ENCODE data around the gene MED16.

Gene MED16

GRCh38 chr19:931860-932647 is 39.1 kb upstream of the MED16 start:
- Histone ChIP-seq H3K9ac (ENCODE audit: insufficient read length) (no peak overlapping the region), H3K4me3 (no peak overlapping the region), H3K9me3 (ENCODE audit: low read depth, low read length) (no peaks in the 10 kb centered on the region), H3K27ac (no peak overlapping the region), H3K36me3 (ENCODE audit: insufficient read depth, low read length) (peaks cover 3% of the 10 kb centered on the region; the same call in 1 of the 2 replicates)
- no peak for DNase-seq (ENCODE audit: low read depth, low spot score)
- TF ChIP-seq FOXP2 (optimal IDR thresholded peaks at IDR 0.05; ENCODE audit: control extremely low read depth, extremely low read length, insufficient read depth): no peak
- no peak for TF ChIP-seq EZH2 (IDR thresholded peaks at IDR 0.05)
- TF ChIP-seq POLR2AphosphoS5 (IDR thresholded peaks at IDR 0.05; ENCODE audit: borderline replicate concordance, low read depth, low read length): no peak

GRCh38 chr19:929891-930258 is 36.9 kb upstream of the MED16 start:
- no peak overlapping the region for H3K4me3 ChIP-seq
- H3K27ac ChIP-seq: no peak overlapping the region
- TF ChIP-seq POLR2AphosphoS5 (IDR thresholded peaks at IDR 0.05; ENCODE audit: borderline replicate concordance, low read depth, low read length) (no peak), FOXP2 (optimal IDR thresholded peaks at IDR 0.05; ENCODE audit: control extremely low read depth, extremely low read length, insufficient read depth) (no peak), EZH2 (IDR thresholded peaks at IDR 0.05) (no peak)

GRCh38 chr19:929203-929890 is 36.4 kb upstream of the MED16 start:
- Histone ChIP-seq H3K4me3 (no peak overlapping the region), H3K36me3 (ENCODE audit: insufficient read depth, low read length) (peaks cover 3% of the 10 kb centered on the region; the same call in 1 of the 2 replicates), H3K9ac (ENCODE audit: insufficient read length) (no peak overlapping the region), H3K9me3 (ENCODE audit: low read depth, low read length) (no peaks in the 10 kb centered on the region), H3K27ac (no peak overlapping the region)
- TF ChIP-seq POLR2AphosphoS5 (IDR thresholded peaks at IDR 0.05; ENCODE audit: borderline replicate concordance, low read depth, low read length): no peak
- no peak for TF ChIP-seq EZH2 (IDR thresholded peaks at IDR 0.05)
- no peak for TF ChIP-seq FOXP2 (optimal IDR thresholded peaks at IDR 0.05; ENCODE audit: control extremely low read depth, extremely low read length, insufficient read depth)
- DNase-seq (ENCODE audit: low read depth, low spot score): no peak

More at GRCh38 chr19:929891-930258, 36.9 kb upstream of the MED16 start:
- peaks cover 3% of the 10 kb centered on the region; the same call in 1 of the 2 replicates for H3K36me3 ChIP-seq (ENCODE audit: insufficient read depth, low read length)
- no peaks in the 10 kb centered on the region for H3K9me3 ChIP-seq (ENCODE audit: low read depth, low read length)
- H3K9ac ChIP-seq (ENCODE audit: insufficient read length): no peak overlapping the region
- DNase-seq (ENCODE audit: low read depth, low spot score): no peak

GRCh38 chr19:928471-929202 is 35.6 kb upstream of the MED16 start:
- Histone ChIP-seq H3K9me3 (ENCODE audit: low read depth, low read length) (no peaks in the 10 kb centered on the region), H3K4me3 (no peak overlapping the region), H3K36me3 (ENCODE audit: insufficient read depth, low read length) (peaks cover 3% of the 10 kb centered on the region; the same call in 1 of the 2 replicates), H3K27ac (no peak overlapping the region), H3K9ac (ENCODE audit: insufficient read length) (no peak overlapping the region)
- TF ChIP-seq FOXP2 (optimal IDR thresholded peaks at IDR 0.05; ENCODE audit: control extremely low read depth, extremely low read length, insufficient read depth) (no peak), POLR2AphosphoS5 (IDR thresholded peaks at IDR 0.05; ENCODE audit: borderline replicate concordance, low read depth, low read length) (no peak), EZH2 (IDR thresholded peaks at IDR 0.05) (no peak)
- no peak for DNase-seq (ENCODE audit: low read depth, low spot score)

- DNase-seq (ENCODE audit: low read depth, low spot score): no peak
- Histone ChIP-seq H3K4me3 (no peak overlapping the region), H3K27ac (no peak overlapping the region), H3K9ac (ENCODE audit: insufficient read length) (no peak overlapping the region), H3K9me3 (ENCODE audit: low read depth, low read length) (no peaks in the 10 kb centered on the region), H3K36me3 (ENCODE audit: insufficient read depth, low read length) (peaks cover 3% of the 10 kb centered on the region; the same call in 1 of the 2 replicates)
- no peak for TF ChIP-seq EZH2 (IDR thresholded peaks at IDR 0.05)
Observed at GRCh38 chr19:927780-928401, 34.9 kb upstream of the MED16 start.

GRCh38 chr19:927351-927779 is 34.4 kb upstream of the MED16 start:
- TF ChIP-seq FOXP2 (optimal IDR thresholded peaks at IDR 0.05; ENCODE audit: control extremely low read depth, extremely low read length, insufficient read depth) (no peak), POLR2AphosphoS5 (IDR thresholded peaks at IDR 0.05; ENCODE audit: borderline replicate concordance, low read depth, low read length) (no peak), EZH2 (IDR thresholded peaks at IDR 0.05) (no peak)
- no peak for DNase-seq (ENCODE audit: low read depth, low spot score)
- Histone ChIP-seq H3K27ac (no peak overlapping the region), H3K36me3 (ENCODE audit: insufficient read depth, low read length) (peaks cover 3% of the 10 kb centered on the region; the same call in 1 of the 2 replicates), H3K9ac (ENCODE audit: insufficient read length) (peak overlapping the region; percentile 81), H3K9me3 (ENCODE audit: low read depth, low read length) (no peaks in the 10 kb centered on the region), H3K4me3 (peak overlapping the region; percentile 97)

GRCh38 chr19:926589-927350 is 33.8 kb upstream of the MED16 start:
- peak overlapping the region; percentile 81 for H3K9ac ChIP-seq (ENCODE audit: insufficient read length)
- H3K4me3 ChIP-seq: peak overlapping the region; percentile 97
- no peaks in the 10 kb centered on the region for H3K9me3 ChIP-seq (ENCODE audit: low read depth, low read length)
- H3K27ac ChIP-seq: 0 out of 2 replicates have a peak overlapping the region, but pooled peaks have one; percentile 50
- TF ChIP-seq EZH2 (IDR thresholded peaks at IDR 0.05) (no peak), FOXP2 (optimal IDR thresholded peaks at IDR 0.05; ENCODE audit: control extremely low read depth, extremely low read length, insufficient read depth) (no peak), POLR2AphosphoS5 (IDR thresholded peaks at IDR 0.05; ENCODE audit: borderline replicate concordance, low read depth, low read length) (no peak)
- DNase-seq (ENCODE audit: low read depth, low spot score): no peak
- peaks cover 3% of the 10 kb centered on the region; the same call in 1 of the 2 replicates for H3K36me3 ChIP-seq (ENCODE audit: insufficient read depth, low read length)
